OCI-LY3 (cell line): ENCODE data around the gene MAP3K10.

Experiments
- H2AFZ ChIP-seq: fragments of 200-600, 300-600 bp; shearing (Covaris generic); 2 replicates; pipeline ENCODE4 v1.6.0; 2014; ENCODE audit warnings: antibody characterized with exemption, low read depth, low read length
- H3K27ac ChIP-seq: fragments of 200-600, 300-600 bp; sonication (generic); 2 replicates; pipeline ENCODE4 v1.5.1; 2014; ENCODE audit warnings: mild to moderate bottlenecking, low read length, moderate library complexity, mixed read lengths
- H3K27me3 ChIP-seq: fragments of 200-600, 300-600 bp; sonication (generic); 2 replicates; pipeline ENCODE4 v1.6.1; 2014; ENCODE audit warnings: low read depth, low read length, mixed read lengths
- H3K36me3 ChIP-seq: fragments of 200-600, 300-600 bp; sonication (generic); replicated peaks from 2 replicates; pipeline ENCODE3; 2014; ENCODE audit warnings: low read depth, low read length, mixed read lengths
- H3K4me1 ChIP-seq: fragments of 300-600, 200-600 bp; sonication (generic); 2 replicates; pipeline ENCODE4 v1.6.1; 2014; ENCODE audit warnings: low read length, mixed read lengths
- H3K4me2 ChIP-seq: fragments of 200-600, 300-600 bp; sonication (generic); 2 replicates; pipeline ENCODE4 v1.6.1; 2014; ENCODE audit warnings: low read length, mixed read lengths
- H3K4me3 ChIP-seq: fragments of 300-600, 200-600 bp; sonication (generic); 2 replicates; pipeline ENCODE4 v1.5.1; 2014; ENCODE audit warnings: antibody characterized with exemption, mild to moderate bottlenecking, low read length, moderate library complexity
- H3K79me2 ChIP-seq: fragments of 300-600, 200-600 bp; shearing (Covaris generic); 2 replicates; pipeline ENCODE4 v1.6.1; 2014; ENCODE audit warnings: mild to moderate bottlenecking, low read length, mixed read lengths
- H3K9ac ChIP-seq: fragments of 300-600, 200-600 bp; shearing (Covaris generic); 2 replicates; pipeline ENCODE4 v1.6.0; 2014; ENCODE audit warnings: mild to moderate bottlenecking, low read length, moderate library complexity
- H3K9me3 ChIP-seq: fragments of 200-600, 300-600 bp; shearing (Covaris generic); 2 replicates; pipeline ENCODE4 v1.6.1; 2014; ENCODE audit warnings: low read length, mixed read lengths; ENCODE audit not compliant: insufficient read depth
- H4K20me1 ChIP-seq: fragments of 200-600, 300-600 bp; sonication (generic); 2 replicates; pipeline ENCODE4 v1.6.1; 2016; ENCODE audit warnings: low read length, mixed read lengths; ENCODE audit not compliant: insufficient read depth
- EZH2phosphoT487 ChIP-seq: fragments of 200-600 bp; shearing (Covaris generic); IDR thresholded peaks from 2 replicates; pipeline ENCODE4 v1.6.1; 2018; ENCODE audit warnings: antibody characterized with exemption, mixed run types, low read depth
- TF ChIP-seq, protein P1 (sequence below): fragments of 200-600, 300-600 bp; sonication (generic); IDR thresholded peaks from 2 replicates; pipeline ENCODE4 v1.5.1; 2014; ENCODE audit warnings: antibody characterized with exemption, low read length, low read depth

Gene MAP3K10

DNA sequence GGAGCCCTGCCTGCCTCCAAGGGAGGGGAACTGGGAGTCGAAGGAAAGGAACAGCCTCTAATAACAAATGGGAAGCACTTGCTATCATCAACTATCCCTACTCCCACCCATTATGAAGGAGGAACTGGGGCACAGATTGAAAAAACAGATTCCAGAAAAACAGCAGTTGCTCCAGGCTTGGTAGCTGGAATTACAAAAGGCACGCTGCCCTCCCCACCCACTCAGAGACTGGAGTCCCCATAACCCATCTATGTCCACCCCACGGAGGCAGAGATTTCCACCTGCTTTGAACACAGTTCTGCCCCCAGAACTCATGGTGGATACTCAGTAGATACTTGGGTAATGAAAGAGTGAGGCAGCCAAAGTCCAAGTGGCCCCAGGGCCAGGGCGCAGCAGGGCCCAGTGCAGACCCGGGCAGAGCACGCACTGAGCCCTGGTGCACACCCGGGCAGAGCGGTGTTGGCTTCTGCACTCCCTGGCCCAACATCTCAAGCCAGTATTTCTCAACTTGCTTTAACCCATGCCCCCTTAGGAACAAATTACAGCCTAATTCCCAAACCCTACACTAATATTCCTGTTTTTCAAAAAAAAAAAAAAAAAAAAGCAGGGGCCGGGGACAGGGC, 54.4 kb downstream of the MAP3K10 start:
- Histone ChIP-seq H3K79me2 (no peaks in the 10 kb centered on the region), H3K4me3 (no peak overlapping the region)
- TF ChIP-seq, protein P1, sequence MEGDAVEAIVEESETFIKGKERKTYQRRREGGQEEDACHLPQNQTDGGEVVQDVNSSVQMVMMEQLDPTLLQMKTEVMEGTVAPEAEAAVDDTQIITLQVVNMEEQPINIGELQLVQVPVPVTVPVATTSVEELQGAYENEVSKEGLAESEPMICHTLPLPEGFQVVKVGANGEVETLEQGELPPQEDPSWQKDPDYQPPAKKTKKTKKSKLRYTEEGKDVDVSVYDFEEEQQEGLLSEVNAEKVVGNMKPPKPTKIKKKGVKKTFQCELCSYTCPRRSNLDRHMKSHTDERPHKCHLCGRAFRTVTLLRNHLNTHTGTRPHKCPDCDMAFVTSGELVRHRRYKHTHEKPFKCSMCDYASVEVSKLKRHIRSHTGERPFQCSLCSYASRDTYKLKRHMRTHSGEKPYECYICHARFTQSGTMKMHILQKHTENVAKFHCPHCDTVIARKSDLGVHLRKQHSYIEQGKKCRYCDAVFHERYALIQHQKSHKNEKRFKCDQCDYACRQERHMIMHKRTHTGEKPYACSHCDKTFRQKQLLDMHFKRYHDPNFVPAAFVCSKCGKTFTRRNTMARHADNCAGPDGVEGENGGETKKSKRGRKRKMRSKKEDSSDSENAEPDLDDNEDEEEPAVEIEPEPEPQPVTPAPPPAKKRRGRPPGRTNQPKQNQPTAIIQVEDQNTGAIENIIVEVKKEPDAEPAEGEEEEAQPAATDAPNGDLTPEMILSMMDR, result no peak
- TF ChIP-seq EZH2phosphoT487, result no peak

DNA sequence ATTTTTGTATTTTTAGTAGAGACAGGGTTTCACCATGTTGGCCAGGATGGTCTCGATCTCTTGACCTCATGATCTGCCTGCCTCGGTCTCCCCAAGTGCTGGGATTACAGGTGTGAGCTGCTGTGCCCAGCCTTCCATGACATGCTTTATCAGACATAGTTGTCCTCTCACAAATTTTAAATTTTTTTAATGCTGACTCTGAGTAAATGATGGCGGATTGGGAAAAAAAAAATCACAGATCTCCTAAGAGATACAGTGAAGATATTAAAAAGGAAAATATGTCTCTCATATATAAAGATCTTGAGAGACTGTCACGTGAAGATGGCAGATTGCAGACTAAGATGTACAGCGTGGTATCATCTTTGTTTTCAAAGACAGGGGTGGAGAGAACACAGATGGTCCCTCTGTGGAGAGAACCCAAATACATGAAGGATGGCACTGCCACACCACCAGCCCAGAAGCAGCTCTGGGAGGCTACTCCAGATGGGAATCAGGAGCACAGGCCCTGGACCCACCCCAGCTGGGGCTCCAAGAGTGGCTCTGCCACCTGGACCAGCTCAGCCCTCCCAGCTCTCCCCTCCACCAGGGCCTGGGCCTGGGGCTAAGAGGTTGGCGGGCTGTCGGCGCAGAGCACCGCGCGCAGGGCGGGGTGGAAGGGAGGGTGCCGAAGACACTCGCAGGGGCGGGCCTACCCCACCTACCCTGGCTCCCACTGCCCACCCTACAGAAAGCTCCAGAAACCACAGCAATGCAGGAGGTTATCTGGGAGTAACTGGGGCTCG, 55.3 kb downstream of the MAP3K10 start:
- H3K27ac ChIP-seq, result no peak overlapping the region
- H3K36me3 ChIP-seq, result peaks cover 7% of the 10 kb centered on the region
- no peak for TF ChIP-seq EZH2phosphoT487
- TF ChIP-seq, protein P1, result no peak
- H3K9ac ChIP-seq, result no peak overlapping the region
- H3K4me1 ChIP-seq, result no peaks in the 10 kb centered on the region
- H3K4me3 ChIP-seq, result no peak overlapping the region
- H3K9me3 ChIP-seq, result no peaks in the 10 kb centered on the region
- H3K4me2 ChIP-seq, result no peak overlapping the region
- H2AFZ ChIP-seq, result no peak overlapping the region
- H3K27me3 ChIP-seq, result no peaks in the 10 kb centered on the region
- peaks cover 22% of the 10 kb centered on the region for H4K20me1 ChIP-seq
- H3K79me2 ChIP-seq, result no peaks in the 10 kb centered on the region

More for the DNA sequence above, 54.4 kb downstream of the MAP3K10 start:
- Histone ChIP-seq H3K27me3 (no peaks in the 10 kb centered on the region), H3K27ac (no peak overlapping the region), H3K9ac (no peak overlapping the region), H3K4me2 (no peak overlapping the region), H3K4me1 (no peaks in the 10 kb centered on the region), H2AFZ (no peak overlapping the region), H4K20me1 (peaks cover 22% of the 10 kb centered on the region), H3K36me3 (peaks cover 13% of the 10 kb centered on the region), H3K9me3 (no peaks in the 10 kb centered on the region)

DNA sequence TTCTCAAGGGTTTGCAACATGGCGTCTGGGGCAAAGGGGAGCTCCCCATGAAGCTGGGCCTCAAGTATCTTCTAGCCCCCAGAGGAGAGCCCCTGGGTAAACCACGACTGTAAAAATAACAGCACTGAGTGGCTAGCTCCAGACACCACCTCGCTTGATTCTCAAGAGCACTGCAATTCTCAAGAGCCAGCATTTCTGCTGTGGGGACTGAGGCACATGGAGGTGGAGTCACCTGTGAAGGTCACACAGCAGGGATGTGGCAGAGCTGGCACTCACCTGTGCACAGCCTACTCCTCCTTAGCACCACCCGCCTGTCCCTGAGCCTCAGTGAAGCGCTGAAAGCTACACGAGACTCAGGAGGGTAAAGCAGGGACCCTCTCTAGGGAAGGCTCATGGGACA, 56.0 kb downstream of the MAP3K10 start:
- Histone ChIP-seq H3K4me2 (no peak overlapping the region), H4K20me1 (peaks cover 25% of the 10 kb centered on the region), H3K27me3 (no peaks in the 10 kb centered on the region), H3K27ac (no peak overlapping the region), H3K9ac (no peak overlapping the region), H2AFZ (no peak overlapping the region), H3K4me3 (no peak overlapping the region), H3K9me3 (no peaks in the 10 kb centered on the region), H3K79me2 (no peaks in the 10 kb centered on the region), H3K36me3 (peaks cover 2% of the 10 kb centered on the region), H3K4me1 (no peaks in the 10 kb centered on the region)
- TF ChIP-seq EZH2phosphoT487, result no peak
- TF ChIP-seq, protein P1, result no peak

DNA sequence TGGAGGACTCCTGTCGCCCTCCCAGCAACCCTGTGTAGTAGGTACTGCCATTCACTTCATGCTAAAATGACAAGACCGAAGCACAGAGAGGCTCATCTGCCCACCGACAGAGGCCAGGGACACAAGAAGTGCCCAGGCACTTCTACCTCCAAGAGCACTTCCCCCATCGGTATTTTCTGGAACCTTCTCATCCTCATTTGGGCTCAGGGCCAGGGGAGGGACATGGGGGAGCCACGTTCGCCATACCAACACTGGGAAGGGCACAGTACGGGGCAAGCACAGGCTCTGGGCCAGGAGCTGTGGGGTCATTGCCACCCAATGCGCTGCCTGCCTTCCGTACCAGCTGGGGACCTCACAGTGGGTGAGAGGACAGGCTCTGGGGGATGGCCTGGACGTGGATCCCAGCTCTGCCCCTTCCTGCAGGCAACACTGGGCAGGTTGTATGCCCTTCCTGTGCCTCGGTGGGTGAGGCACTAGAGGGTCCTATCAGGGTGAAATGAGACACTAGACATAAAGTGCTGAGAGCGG, 56.6 kb downstream of the MAP3K10 start:
- Histone ChIP-seq H3K27me3 (no peaks in the 10 kb centered on the region), H3K9ac (no peak overlapping the region), H3K4me2 (no peak overlapping the region), H3K79me2 (no peaks in the 10 kb centered on the region), H3K27ac (no peak overlapping the region), H3K4me1 (no peaks in the 10 kb centered on the region), H3K4me3 (no peak overlapping the region), H2AFZ (no peak overlapping the region), H4K20me1 (peaks cover 31% of the 10 kb centered on the region), H3K36me3 (peaks cover 6% of the 10 kb centered on the region), H3K9me3 (no peaks in the 10 kb centered on the region)
- TF ChIP-seq EZH2phosphoT487, result no peak
- TF ChIP-seq, protein P1, result no peak
